SU-DHL-6 (cell line): Measurements from ENCODE around the gene IL3.

Source experiments
- CTCF ChIP-seq: fragments of 200-600 bp; sonication (generic); IDR thresholded peaks from one replicate; pipeline ENCODE4 v1.5.1; 2017; ENCODE audit warnings: antibody characterized with exemption, mild to moderate bottlenecking, low read length, moderate library complexity; ENCODE audit not compliant: insufficient read depth, poor library complexity, severe bottlenecking
- EZH2phosphoT487 ChIP-seq: fragments of 200-600 bp; sonication (generic), shearing (Covaris generic); conservative IDR thresholded peaks from 2 replicates; pipeline ENCODE4 v1.6.1; 2018; ENCODE audit warnings: mild to moderate bottlenecking, antibody characterized with exemption, low read length, moderate library complexity, mixed read lengths

- TF ChIP-seq CTCF: no peak
- no peak for TF ChIP-seq EZH2phosphoT487
Measured at GRCh38 chr5:132025403-132025971, 35.0 kb upstream of the IL3 start.
